Kidney epithelial cell (primary cell): Measurements from ENCODE around the gene ARHGEF19. TPM values are rescaled to one million over a fixed set of nuclear protein-coding genes. Genes with fewer than 3 reads are reported as not detected.

ENCODE experiments used
- DNase-seq: peaks from one replicate; pipeline ENCODE4 v3.0.0-alpha.2; 2010; ENCODE audit warnings: low read depth
- H3K27me3 ChIP-seq: 2 replicates; pipeline ENCODE4 v1.6.0; 2011; ENCODE audit warnings: low read length; ENCODE audit not compliant: control insufficient read depth, insufficient read depth
- H3K36me3 ChIP-seq: 2 replicates; pipeline ENCODE4 v1.5.1; 2011; ENCODE audit warnings: low read length; ENCODE audit not compliant: control insufficient read depth, insufficient read depth
- H3K4me3 ChIP-seq: 2 replicates; pipeline ENCODE4 v1.5.1; 2011; ENCODE audit warnings: low read depth, mild to moderate bottlenecking, control low read depth, low read length
- total RNA-seq: library from RNA; depleted of rRNA; stranded (reverse); fragments of >200 nt; gene quantifications from 2 replicates; pipeline ENCODE4 v1.2.3, GENCODE V29; 2015
- TF ChIP-seq, protein P1 (sequence below): IDR thresholded peaks from 2 replicates; pipeline ENCODE4 v1.5.1; 2011; ENCODE audit warnings: mild to moderate bottlenecking, moderate library complexity, low read length, control low read depth, inconsistent platforms; ENCODE audit not compliant: insufficient read depth, poor library complexity, severe bottlenecking

Gene ARHGEF19
- total RNA-seq, 1 donor from 2014 or later: 5.6 TPM

DNA sequence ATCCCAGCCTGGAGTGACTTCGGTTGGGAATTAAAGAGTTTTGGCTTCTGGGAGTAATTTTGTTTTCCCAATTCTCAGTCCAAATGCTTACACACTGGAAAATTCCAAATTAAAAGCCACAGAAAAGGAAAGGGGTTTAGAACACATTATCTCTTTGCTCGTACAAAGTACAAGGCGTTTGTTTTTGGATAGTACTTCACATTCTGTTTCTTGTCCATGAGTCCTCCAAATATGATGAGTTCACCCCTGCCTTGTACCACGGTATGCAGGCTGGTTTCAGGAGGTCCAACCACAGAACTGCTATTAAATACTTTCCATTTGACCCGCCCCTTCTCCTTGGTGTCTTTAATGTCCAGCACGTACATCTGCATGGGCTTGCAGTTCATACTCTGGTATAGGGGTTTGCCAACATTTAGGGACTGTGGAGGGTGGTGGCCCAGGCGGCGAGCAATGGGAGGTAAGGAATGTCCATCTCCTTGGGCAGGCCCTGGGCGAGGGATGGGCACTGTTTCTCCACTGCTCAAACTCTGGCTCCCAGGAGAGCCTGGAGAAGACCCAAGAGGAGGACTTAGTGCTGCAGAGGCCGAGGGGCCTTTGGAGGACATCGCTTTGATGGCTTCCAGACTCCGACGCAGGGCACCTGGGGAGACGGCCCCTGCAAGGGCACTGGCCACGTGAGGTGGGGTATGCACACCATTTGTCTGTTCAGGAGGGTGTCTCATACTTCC is 38.2 kb upstream of the ARHGEF19 start:
- H3K27me3 ChIP-seq: no peaks in the 10 kb centered on the region
- H3K36me3 ChIP-seq: peaks cover 2% of the 10 kb centered on the region
- TF ChIP-seq, protein P1, sequence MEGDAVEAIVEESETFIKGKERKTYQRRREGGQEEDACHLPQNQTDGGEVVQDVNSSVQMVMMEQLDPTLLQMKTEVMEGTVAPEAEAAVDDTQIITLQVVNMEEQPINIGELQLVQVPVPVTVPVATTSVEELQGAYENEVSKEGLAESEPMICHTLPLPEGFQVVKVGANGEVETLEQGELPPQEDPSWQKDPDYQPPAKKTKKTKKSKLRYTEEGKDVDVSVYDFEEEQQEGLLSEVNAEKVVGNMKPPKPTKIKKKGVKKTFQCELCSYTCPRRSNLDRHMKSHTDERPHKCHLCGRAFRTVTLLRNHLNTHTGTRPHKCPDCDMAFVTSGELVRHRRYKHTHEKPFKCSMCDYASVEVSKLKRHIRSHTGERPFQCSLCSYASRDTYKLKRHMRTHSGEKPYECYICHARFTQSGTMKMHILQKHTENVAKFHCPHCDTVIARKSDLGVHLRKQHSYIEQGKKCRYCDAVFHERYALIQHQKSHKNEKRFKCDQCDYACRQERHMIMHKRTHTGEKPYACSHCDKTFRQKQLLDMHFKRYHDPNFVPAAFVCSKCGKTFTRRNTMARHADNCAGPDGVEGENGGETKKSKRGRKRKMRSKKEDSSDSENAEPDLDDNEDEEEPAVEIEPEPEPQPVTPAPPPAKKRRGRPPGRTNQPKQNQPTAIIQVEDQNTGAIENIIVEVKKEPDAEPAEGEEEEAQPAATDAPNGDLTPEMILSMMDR: no peak
- DNase-seq: no peak
- H3K4me3 ChIP-seq: no peak overlapping the region

DNA sequence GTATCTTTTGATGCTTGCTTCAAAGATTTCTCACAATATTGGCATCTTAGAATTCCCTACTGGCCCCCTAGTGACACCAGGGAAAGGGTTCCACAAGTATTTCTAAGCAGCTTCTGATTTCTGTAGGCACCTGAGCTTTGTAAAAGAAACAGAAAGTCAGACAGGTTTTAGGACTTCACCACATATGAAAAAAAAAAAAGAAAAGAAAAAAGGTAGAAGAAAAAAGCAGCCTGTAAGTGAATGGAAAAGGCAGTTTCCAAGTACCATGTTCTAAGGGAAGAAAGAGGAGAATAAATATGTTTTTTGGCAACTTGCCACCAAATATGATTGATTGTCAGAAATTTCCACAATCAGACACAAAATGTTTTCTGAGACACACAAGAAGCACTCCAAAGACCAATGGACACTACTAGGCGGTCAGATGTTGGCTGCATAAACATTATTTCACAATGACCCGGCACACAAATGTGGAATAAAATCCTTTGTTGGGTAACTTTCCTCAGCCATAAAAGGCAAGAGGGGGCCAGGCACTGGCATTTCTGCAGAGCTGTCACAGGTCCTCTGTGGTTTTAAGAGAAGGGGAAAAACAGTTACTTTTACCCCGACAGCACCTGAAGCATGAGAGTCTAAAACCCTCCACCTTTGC is 37.3 kb upstream of the ARHGEF19 start:
- TF ChIP-seq, protein P1: no peak
- Histone ChIP-seq H3K27me3 (no peaks in the 10 kb centered on the region), H3K4me3 (no peak overlapping the region), H3K36me3 (peaks cover 2% of the 10 kb centered on the region)
- DNase-seq: no peak

DNA sequence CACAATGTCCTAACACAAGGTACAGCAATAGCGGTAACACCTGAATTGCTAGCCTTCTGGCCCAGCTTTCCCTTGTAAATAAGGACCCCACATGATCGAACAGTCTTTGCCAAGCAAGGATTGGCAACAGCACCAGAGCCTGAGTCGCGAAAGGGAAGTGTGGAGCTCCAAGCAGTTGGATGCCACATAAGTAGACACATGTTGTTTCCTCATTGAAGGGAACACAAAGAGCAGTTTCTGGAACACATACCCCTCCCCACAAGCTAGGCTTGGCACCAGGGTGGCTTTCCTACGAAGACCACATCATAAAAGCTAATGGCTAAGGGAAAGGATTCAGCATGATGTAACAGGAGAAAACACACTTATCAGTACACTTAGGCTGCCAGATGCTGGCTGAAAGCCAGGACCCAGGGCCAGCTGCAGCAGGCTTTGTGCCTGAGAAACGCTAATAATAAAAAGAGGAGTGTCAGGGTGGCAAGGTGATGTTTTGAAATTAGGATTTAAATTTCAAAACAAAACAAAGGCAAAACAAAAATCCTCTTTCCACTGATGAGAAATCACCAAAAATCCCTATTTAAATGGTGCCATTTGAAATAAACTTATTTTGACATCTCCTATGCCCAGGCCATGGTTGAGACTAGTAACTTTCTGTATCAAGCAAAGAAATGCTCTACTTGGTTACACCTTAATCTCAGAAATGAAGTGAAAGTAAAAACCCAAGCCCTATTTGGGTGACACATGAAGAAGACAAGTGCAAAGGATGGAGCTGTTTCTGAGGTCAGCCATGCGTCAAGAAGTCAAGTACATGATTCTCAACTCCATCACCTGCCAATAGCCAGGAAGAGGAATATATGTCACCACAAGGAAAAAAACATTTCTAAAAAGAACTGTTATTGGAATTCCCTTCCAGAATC is 36.4 kb upstream of the ARHGEF19 start:
- peak; percentile 75 for DNase-seq
- no peak overlapping the region for H3K4me3 ChIP-seq
- TF ChIP-seq, protein P1: no peak
- H3K36me3 ChIP-seq: peaks cover 2% of the 10 kb centered on the region
- no peaks in the 10 kb centered on the region for H3K27me3 ChIP-seq

DNA sequence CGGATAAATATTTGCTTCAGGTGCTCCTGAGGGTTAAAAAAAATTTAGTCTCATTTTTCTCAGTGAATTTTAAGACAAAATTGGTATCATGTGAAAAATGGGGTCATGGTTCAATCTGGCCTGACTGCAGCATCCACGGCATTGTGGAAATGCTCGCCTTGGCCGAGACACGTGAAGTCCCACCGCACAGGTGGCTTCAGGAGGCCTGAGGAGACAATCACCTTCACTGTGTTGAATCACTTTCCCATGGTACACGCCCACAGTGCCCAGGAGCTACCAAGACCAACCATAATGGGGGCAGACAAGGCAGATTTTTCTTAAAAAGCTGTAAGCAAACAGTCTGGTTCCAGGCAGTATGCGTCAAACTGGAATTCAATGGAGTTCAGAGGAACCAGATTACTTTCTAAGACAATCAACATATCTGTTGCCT is 35.6 kb upstream of the ARHGEF19 start:
- TF ChIP-seq, protein P1: no peak
- H3K27me3 ChIP-seq: no peaks in the 10 kb centered on the region

DNA sequence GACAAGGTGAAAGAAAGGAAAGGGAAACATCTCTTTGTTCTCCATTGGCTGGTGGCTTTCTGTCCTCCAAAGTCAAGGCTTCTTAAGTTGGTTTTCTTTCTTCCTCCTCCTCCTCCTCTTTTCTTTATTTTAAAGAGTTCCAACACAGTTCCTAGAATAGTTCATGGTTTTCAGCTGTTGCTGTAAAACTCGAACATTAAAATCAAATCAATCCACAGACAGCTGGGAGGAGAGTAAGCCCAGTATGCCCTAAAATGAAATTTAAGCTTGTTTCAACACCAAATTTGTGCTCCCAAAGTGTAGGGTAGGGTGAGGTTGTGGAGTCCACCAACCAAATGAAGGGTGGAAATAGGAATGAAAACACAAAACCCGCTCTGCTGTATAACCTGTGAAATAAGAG is 35.0 kb upstream of the ARHGEF19 start:
- DNase-seq: no peak
- Histone ChIP-seq H3K36me3 (peaks cover 2% of the 10 kb centered on the region), H3K4me3 (no peak overlapping the region), H3K27me3 (no peaks in the 10 kb centered on the region)
- TF ChIP-seq, protein P1: no peak

More for the DNA sequence above, 35.6 kb upstream of the ARHGEF19 start:
- H3K36me3 ChIP-seq: peaks cover 2% of the 10 kb centered on the region
- H3K4me3 ChIP-seq: no peak overlapping the region
- no peak for DNase-seq
